Mammary microvascular endothelial cell (primary cell): Measurements from ENCODE around the gene FBXO34. TPM values are rescaled to one million over a fixed set of nuclear protein-coding genes. Genes with fewer than 3 reads are reported as not detected.

Experiments
- total RNA-seq: library from RNA; depleted of rRNA; stranded (reverse); fragments of >200 nt; gene quantifications from 2 replicates; pipeline ENCODE4 v1.2.3, GENCODE V29; 2015

Gene FBXO34, protein sequence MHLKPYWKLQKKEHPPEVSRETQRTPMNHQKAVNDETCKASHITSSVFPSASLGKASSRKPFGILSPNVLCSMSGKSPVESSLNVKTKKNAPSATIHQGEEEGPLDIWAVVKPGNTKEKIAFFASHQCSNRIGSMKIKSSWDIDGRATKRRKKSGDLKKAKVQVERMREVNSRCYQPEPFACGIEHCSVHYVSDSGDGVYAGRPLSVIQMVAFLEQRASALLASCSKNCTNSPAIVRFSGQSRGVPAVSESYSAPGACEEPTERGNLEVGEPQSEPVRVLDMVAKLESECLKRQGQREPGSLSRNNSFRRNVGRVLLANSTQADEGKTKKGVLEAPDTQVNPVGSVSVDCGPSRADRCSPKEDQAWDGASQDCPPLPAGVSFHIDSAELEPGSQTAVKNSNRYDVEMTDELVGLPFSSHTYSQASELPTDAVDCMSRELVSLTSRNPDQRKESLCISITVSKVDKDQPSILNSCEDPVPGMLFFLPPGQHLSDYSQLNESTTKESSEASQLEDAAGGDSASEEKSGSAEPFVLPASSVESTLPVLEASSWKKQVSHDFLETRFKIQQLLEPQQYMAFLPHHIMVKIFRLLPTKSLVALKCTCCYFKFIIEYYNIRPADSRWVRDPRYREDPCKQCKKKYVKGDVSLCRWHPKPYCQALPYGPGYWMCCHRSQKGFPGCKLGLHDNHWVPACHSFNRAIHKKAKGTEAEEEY
- 11.1 and 12.0 TPM in 2 replicates for total RNA-seq

DNA sequence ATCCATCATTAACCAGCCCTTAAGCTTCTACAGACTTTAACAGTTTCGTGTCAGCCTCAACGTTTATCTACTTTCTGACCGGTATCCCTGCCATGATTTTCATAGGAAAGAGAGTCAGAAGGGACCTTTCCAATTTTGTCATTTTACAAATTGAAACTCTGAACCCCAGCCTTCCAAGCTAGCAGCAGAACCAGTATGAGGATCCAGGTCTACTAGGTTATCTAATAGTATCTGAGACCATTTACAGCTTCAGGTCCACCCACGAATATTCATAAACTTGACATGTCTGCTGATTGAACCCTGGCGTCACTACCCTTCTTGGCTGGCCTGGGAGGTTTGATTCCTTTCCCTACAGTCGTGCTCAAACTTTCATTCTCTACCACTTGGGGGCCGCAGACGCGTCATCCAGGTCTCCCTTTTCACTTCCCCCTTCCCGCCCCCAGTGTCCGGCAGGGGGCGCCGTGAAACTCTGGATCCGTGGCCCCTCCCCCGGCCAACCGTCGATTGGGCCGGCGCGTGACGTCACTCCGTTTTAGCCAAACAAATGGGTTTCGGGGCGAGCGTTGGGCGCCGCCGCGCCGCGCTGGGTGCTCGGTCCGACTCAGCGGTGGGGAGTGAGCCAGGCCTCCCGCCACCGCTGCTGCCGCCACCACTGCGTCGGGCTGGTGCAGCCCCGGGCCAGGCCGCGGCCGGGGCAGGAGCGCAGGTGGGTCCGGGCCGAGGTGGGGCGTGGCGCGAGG is at the start of gene FBXO34:
Gene FBXO34 (plus strand): TSS at position 590 of the 740 bp plus-strand sequence. CDS start 78,970 bp downstream, outside the sequence.

Other genes with a start within 250 kb of the FBXO34 start
- gene WDHD1, start 244.3 kb upstream of the FBXO34 start, total RNA-seq, result 12.9 and 13.3 TPM in 2 replicates
- 13.0 and 15.4 TPM in 2 replicates for gene SOCS4, start 244.2 kb upstream of the FBXO34 start, total RNA-seq
- 79.1 and 119 TPM in 2 replicates for gene MAPK1IP1L, start 219.8 kb upstream of the FBXO34 start, total RNA-seq
- 248 and 272 TPM in 2 replicates for gene LGALS3, start 142.2 kb upstream of the FBXO34 start, total RNA-seq
- gene DLGAP5, start 79.8 kb upstream of the FBXO34 start, total RNA-seq, result 56.8 and 60.1 TPM in 2 replicates
- 5.7 and 6.6 TPM in 2 replicates for gene ATG14, start 140.4 kb downstream of the FBXO34 start, total RNA-seq
- gene TBPL2, start 169.2 kb downstream of the FBXO34 start, total RNA-seq, result not detected in 2 replicates